Measurements from ENCODE around the gene MAP4K2.

MAP4K2 gene

GRCh38 chr11:64810891-64811272 lies 7.9 kb upstream of the MAP4K2 start:
- no peak for DNase-seq

- DNase-seq, result peak; percentile 96
Observed at GRCh38 chr11:64810271-64810890, 7.4 kb upstream of the MAP4K2 start, which contains the start of gene MEN1. MEN1 (minus strand) TSS chr11:64810551; CDS start chr11:64810109, 442 bp downstream.

DNA sequence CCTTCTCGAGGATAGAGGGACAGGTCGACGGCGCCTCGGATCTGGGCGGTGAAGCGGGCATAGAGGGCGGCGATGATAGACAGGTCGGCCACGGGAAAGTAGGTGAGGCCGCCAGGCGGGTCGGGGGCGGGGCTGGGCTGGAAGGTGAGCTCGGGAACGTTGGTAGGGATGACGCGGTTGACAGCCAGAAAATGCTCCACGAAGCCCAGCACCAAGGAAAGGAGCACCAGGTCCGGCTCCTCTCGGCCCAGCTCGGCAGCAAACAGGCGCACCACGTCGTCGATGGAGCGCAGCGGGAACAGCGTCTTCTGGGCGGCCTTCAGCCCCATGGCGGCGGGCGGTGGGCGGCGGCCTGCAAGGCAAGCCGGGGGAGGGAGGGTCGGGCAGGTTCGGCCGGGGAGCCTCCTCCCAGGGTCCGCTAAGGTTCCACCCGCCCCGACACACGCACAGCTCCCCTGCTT lies 6.8 kb upstream of the MAP4K2 start:
- no peak for DNase-seq

DNA sequence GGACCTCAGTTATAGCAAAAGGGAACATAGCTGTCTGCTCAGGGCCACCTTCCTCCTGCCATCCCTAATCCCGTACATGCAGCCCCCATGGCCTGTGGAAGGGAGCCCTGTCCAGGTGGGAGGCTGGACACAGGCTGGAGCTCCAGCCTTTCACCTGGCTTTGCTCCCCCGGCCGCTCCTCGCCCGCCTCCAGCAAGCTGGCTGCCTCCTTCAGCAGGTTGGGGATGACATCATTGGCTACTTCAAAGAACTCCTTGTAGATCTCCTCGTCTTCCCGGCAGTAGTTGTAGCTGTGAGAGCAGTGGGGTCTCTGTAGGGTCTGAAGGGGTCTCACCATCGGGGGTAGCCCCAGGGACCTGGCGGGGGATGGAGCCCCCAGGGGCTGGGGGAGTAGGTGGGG lies 2.5 kb upstream of the MAP4K2 start:
- DNase-seq, result no peak

DNA sequence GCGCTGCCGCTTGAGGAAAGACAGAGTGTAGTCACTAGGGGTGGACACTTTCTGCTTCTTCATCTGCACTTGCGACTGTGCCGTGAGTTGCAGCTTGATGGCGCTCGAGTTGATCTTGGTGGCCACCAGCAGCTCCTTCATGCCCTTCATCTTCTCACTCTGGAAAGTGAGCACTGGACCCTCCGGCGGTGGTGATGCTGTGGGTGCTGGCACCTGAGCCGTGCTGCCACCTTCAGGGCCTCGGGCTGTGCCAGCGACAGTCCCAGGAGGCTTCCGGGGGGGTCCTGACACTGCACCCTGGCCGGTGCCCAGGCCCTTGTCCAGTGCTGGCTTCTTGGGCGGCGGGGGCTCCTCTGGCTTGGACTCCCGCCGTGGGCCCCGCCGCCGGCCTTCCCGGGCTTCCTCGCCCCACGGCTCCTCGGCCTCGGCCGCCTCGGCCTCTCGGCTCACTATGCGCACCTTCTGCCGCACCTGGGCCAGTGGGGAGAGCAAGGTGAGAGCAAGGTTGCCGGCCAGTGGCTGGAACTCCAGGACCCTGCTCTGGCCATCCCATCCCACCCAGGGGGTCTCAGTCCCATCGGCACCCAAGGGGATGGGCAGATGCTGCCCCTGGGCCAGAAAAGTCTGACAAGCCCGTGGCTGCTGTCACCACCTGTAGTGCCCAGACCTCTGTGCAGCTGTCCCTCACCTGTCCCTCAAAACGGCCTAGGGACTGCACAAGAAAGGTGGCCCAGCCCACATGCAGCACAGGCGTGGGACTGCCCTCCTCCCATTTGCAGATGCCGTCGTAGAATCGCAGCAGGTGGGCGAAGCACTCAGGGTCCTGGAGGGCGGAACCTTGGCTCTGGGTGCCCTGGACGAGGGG lies 1.6 kb upstream of the MAP4K2 start:
- DNase-seq, result no peak

DNA sequence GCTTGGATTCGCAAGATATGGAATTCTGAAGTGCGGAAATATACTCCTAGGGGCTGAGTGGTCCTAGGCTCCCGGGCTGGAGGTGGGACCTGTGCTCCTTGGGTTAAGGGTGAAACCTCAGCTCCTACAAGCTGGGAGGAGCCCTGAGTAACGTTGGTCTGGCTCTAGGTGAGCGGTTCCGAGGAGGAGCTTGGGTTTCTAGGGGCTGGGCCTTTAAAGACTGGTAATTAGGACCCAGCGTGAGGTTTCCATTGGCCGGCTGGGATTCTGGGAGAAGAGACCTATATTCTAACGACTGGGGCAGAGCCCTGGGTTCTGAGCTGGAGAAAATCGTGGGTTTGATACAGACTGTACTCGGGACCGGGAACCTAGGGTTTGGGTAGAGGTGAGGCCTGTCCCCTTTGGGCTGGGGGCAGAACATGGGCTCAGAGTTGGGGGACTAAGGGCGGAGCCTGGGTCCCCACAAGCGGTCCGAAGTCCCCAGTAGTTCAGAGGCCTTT lies 882 bp upstream of the MAP4K2 start:
- DNase-seq, result no peak

DNA sequence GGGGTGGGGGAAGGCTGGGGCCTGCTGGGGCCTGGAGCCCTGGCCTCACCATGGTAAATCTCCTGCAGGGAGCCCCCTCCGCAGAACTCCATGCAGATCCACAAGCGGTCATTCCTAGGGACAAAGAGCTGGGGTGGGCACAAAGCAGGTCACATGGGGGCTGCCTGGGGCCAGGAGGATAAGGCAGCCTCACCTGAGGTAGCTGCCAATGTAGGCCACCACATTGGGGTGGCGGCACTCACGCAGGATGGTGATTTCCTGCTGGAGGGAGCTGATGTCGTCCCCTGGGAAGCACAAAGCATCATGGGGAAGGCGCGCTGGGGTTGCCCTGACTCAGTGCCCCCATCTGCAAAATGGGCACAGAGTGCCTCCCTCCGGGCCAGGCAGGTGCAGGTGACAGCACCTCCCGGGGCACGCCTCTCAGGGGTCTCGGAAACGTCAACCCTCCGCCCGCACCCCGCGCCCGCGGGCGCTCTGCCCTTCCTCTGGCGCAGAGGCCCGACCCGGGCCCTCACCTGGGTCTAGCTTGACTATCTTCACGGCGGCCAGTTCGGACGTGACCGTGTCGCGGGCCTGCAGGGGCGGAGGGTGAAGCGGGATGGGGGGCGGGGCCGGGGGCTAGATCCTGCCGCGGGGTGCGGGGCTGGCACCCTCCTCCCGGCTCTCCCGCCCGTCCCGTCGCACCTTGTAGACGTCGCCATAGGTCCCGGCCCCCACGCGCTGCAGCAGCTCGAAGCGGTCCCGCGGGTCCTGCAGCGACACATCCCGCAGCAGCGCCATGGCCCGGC lies 450 bp downstream of the MAP4K2 start:
- no peak for DNase-seq

DNA sequence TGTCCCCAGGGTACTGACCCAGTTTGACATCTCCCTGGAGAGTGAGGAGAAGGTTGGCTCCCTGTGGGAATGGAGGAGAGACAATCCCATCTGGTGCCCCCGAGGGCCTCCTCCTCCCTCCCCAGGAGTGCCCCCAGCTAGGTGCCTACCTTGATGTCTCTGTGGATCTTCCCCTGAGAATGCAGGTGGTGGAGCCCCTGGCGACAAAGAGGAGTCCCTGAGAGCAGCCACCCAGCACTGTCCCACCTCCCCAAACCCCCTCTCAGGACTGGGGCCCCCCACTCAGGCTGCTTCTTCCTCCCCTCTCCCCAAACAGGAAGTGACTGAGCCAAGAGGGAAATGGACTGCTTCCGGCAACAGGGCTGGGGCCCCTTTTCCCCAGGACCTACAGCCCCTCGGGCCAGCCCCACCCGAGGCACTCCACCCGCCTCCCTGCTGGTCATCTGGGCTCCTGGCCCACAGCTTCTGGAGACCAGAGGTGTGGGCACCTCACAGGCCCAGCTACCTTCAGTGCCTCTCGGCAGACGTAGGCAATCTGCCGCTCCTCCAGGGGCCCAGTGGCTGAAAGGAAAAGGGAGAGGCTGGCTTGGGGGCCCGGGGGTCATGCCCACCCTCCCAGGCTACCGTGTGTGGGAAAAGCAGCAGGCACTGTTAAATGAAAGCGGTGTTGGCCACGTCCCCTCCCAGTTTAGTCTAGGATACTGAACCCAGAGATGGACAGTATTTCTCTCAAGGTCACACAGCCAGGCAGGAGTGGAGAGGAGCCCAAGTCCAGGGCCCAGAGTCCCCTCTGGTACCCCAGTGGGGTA lies 1.2 kb downstream of the MAP4K2 start:
- DNase-seq, result no peak

GRCh38 chr11:64801158-64801464 lies 1.9 kb downstream of the MAP4K2 start:
- no peak for DNase-seq

DNA sequence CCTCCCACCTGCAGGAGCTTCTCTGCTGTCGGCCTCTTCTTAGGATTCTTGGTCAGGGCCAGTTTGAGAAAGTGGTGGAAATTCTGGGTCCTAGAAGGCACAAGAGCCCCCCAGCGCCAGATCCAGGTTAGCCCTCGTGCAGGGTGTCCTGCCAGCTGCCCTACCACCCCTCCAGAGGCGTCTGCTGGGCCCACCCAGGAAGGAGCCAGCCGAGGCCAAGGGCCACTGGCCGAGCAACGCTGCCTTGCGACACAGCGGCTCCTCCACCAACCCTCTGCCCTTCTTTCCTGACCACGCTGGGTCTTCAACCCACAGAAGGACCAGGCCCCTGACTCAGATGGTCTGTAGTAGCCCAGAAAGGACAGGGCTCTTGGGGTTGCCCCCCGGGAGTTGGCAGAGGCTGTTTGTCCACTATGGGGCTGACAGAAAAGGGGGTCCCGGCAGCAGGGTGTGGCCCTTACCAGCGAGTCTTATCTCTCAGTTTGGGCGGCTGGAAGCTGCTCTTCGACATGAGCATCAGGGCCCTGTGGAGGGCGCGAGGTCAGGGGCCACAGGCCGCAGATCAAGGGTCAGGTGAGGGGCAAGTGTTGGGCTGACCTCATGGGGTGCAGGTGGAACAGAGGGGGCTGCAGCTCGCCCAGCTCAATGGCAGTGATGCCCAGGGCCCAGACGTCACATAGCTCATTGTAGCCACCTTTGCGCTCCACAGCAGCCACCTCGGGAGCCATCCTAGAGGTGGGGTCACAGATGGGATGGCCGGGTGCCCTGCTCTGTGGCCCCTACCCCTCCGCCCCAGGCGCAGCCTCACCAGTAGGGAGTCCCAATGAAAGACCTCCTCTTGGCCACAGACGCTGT lies 2.5 kb downstream of the MAP4K2 start:
- DNase-seq, result no peak

DNA sequence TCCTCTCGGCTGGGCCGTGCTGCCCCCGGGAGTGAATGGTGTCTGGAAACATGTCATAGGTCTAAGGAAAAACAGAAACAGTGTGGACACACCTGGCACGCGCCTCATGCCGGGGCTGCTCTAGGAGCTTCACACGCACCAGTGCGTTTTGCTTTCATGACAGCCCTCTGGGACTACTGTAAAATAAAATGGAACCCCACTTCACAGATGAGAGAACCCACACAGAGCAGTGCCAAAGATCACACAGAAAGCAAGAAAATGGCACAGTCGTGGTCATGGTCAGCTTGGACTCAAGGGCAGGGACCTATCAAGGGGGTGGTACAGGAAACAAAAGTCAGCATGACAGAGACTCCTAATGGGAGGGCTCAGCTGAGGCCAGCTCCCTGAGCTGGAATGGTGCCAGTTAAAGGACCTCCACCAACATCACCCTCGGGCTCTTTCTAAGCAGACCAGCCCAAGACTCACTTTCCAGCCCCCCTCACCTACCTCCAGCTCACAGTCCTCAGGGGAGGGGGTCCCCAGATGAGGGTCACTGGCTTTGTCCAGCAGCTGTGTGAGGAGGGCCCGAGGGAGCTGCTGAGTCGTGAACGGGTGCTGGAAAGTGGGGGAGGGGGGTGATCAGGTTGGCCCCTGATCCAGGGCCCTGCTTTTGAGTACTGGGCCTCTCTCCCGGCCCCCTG lies 3.3 kb downstream of the MAP4K2 start:
- no peak for DNase-seq

DNA sequence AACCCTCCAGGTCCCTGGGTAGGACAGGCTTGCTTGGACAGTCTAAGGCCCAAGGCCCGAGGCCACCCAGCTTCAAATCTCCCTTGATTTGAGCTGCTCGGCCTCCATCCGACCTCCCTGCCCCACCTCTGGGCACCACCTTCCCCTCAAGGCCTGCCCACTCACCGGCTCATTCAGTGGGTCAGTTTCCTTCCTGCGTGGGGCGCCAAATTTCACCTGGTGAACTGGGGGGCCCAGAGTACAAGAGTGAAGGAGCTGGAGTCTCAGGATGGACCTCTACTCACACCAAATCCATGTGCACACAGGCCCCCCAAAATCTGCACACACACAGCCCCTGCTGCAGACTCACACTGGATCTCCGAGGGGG lies 3.8 kb downstream of the MAP4K2 start:
- no peak for DNase-seq

DNA sequence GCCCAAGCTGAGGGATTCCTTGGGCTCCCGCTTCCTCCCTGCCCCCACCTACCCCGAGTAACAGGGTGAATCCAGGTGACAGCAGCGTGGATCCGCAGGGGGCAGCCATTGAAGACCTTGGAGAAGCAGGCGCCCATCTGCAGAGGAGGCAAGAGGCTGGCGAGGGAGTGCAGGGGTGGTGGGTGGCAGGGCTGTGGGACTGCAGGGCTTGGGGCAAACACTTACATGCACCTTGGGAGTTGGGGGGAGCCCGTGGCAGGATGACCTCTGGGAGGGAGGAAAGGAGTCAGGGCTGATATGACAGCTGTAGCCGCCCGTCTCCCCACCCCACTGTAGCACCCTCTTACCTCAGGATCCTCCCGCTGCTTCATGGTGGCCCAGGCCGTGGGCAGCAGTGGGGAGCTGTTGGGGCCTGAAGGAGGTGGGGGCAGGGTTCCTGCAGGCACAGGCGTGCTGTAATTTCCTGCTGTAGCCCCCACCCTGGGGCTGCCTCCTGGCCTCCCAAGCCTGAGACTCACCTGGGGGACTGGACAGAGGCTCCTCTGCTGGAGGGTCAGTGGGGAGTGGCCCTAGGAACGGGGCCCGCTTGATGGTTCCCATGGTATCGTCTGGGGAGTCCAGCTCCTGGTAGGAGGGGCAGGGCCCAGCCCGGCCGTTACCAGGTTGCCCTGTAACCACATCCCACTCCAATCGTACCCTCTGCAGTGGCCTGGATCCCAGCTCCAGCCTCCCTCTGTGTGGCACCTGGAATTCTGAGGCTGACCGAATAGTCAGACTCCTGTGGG lies 6.1 kb downstream of the MAP4K2 start:
- DNase-seq, result no peak

GRCh38 chr11:64796047-64796756 lies 6.8 kb downstream of the MAP4K2 start:
- no peak for DNase-seq

DNA sequence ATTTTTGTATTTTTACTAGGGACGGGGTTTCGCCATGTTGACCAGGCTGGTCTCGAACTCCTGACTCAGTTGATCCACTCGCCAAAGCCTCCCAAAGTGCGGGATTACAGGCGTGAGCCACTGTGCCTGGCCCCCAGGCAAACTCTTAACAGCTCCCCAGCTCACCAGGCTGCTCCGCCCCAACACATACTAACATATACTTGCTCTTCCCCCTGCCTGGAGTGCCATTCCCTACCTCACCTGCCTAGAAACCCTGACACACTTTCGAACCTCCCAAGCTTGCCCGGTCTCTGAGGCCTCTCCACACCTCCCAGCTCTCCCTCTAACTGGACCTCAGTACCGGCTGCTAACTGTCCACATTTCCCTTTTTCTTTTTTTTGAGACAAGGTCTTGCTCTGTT lies 8.5 kb downstream of the MAP4K2 start:
- DNase-seq, result no peak

- no peak for DNase-seq
Observed at GRCh38 chr11:64793271-64794160, 9.5 kb downstream of the MAP4K2 start.

- DNase-seq, result no peak
Observed at GRCh38 chr11:64792482-64792881, 10.5 kb downstream of the MAP4K2 start.

DNA sequence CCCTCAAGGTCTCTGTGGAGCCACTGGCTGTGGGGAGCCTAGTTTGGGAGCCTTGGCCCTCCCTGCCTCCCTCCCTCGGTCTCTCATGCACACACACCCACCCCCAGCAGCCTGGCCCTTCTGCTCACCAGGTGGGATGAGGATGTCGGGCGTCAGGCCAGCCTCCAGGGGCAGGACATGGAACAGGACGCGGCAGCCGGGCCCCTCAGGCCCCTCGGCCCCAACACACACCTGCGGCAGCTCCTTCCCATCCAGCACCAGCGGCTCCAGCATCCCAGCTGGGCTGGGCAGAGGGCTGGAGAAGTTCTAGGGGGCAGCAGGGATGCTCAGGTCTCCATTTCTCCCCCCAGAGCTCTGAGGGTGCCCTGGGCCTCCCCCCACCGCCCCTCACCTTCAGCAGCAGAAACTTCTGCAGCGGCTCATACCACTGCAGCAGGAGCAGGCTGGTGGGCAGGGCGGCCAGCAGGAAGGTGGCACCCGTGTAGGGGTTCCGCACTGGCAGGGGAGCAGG lies 11.2 kb downstream of the MAP4K2 start:
- no peak for DNase-seq

Data from fibroblast of skin of abdomen (primary cell).